CD8-positive, alpha-beta memory T cell (primary cell): ENCODE results near the gene POU4F3. TPM values are rescaled to one million over a fixed set of nuclear protein-coding genes. Genes with fewer than 3 reads are reported as not detected.

Source experiments
- CTCF ChIA-PET: fragments of 350-600 bp; sonication (Branson Sonifier 250); formaldehyde crosslinking; loops from one replicate; lab custom pipeline; 2021; ENCODE audit warnings: antibody characterized with exemption; lab: Charles Lee
- POLR2A ChIA-PET: fragments of 350-600 bp; sonication (Branson Sonifier 250); formaldehyde crosslinking; loops from one replicate; lab custom pipeline; 2021; ENCODE audit warnings: antibody characterized with exemption; lab: Charles Lee
- DNase-seq, 5 donors: peaks; one replicate each; pipeline versions ENCODE4 v3.0.0 to v3.0.0-alpha.2; 2020 to 2022; ENCODE audit warnings: mixed read lengths in 1 of 5
- H3K27ac ChIP-seq: one replicate; pipeline ENCODE4 v1.7.0; 2013; ENCODE audit warnings: low read depth, mild to moderate bottlenecking, low read length, moderate library complexity
- H3K27me3 ChIP-seq: 2 replicates; pipeline ENCODE4 v1.7.0; 2013; ENCODE audit warnings: low read length, mild to moderate bottlenecking; ENCODE audit not compliant: insufficient read depth, poor library complexity, severe bottlenecking
- H3K36me3 ChIP-seq: 2 replicates; pipeline ENCODE4 v1.7.0; 2013; ENCODE audit warnings: mild to moderate bottlenecking, low read length, moderate library complexity; ENCODE audit not compliant: insufficient read depth
- H3K4me1 ChIP-seq: 2 replicates; pipeline ENCODE4 v1.7.0; 2013; ENCODE audit warnings: mild to moderate bottlenecking, low read length, moderate library complexity; ENCODE audit not compliant: insufficient read depth
- H3K4me3 ChIP-seq: 2 replicates; pipeline ENCODE4 v1.7.0; 2013; ENCODE audit warnings: mild to moderate bottlenecking, low read length
- H3K9me3 ChIP-seq: 2 replicates; pipeline ENCODE4 v1.7.0; 2013; ENCODE audit warnings: mild to moderate bottlenecking, low read length
- H3K27ac Mint-ChIP-seq, 8 donors: one replicate each; pipeline ENCODE4 v1.8.0; 2020 to 2021; ENCODE audit warnings: mixed read lengths in 8 of 8, mild to moderate bottlenecking in 6 of 8, inconsistent platforms in 3 of 8, moderate library complexity in 3 of 8
- H3K27me3 Mint-ChIP-seq, 2 donors: one replicate each; pipeline ENCODE4 v1.8.0; 2020 to 2021; ENCODE audit warnings: mixed read lengths in 2 of 2, mild to moderate bottlenecking in 1 of 2, moderate library complexity in 1 of 2
- H3K36me3 Mint-ChIP-seq, 3 donors: one replicate each; pipeline ENCODE4 v1.8.0; 2020 to 2021; ENCODE audit warnings: mixed read lengths in 3 of 3, inconsistent platforms in 1 of 3, mild to moderate bottlenecking in 1 of 3
- H3K4me1 Mint-ChIP-seq, 3 donors: one replicate each; pipeline ENCODE4 v1.8.0; 2020 to 2021; ENCODE audit warnings: mixed read lengths in 3 of 3, inconsistent platforms in 1 of 3, mild to moderate bottlenecking in 1 of 3
- H3K4me3 Mint-ChIP-seq, 7 donors: one replicate each; pipeline ENCODE4 v1.8.0; 2020 to 2021; ENCODE audit warnings: mixed read lengths in 7 of 7, mild to moderate bottlenecking in 6 of 7, moderate library complexity in 4 of 7, inconsistent platforms in 2 of 7
- H3K9me3 Mint-ChIP-seq, 5 donors: one replicate each; pipeline ENCODE4 v1.8.0; 2020 to 2022; ENCODE audit warnings: mixed read lengths in 5 of 5, mild to moderate bottlenecking in 3 of 5, moderate library complexity in 2 of 5, inconsistent platforms in 1 of 5
- polyA plus RNA-seq: library from polyadenylated mRNA; unstranded; fragments of 300-500 nt; fragmentation: Illumina TruSeq; gene quantifications from one replicate; pipeline ENCODE4 v1.2.3, GENCODE V29; 2021
- total RNA-seq, 2 experiments: library from RNA; stranded (reverse); gene quantifications; one replicate each; pipeline ENCODE4 v1.2.3, GENCODE V29; 2021

POU4F3 gene
- total and polyA plus RNA-seq, 3 experiments from 2014 or later, result 0.11 TPM; not detected in 2

DNA sequence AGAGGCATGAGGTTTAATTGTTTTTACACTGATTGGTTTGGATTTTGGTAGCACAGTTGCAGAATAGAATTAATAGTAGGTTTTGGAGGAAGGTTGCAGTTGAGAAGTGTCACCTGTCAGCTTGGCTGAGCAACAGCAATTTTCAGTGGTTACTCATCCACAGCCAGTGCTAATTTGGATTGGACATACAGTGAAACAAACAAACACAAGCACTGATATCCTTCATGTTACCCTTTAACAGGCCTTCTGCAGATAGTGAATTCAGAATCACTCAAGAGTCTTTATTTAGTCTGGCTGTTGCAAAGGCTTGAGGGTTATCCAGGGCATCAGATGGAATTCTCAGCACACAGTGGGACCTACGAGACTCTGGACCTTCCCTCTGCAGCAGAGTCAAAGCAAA is 31.8 kb upstream of the POU4F3 start:
- no peak overlapping the region for H3K27ac ChIP-seq
- Mint-ChIP-seq H3K27me3 (peaks cover 11 to 44% of the 10 kb centered on the region in 2 donors), H3K4me1 (no peaks in the 10 kb centered on the region), H3K9me3 (no peaks in the 10 kb centered on the region), H3K4me3 (no peak overlapping the region), H3K27ac (no peak overlapping the region), H3K36me3 (no peaks in the 10 kb centered on the region)
- H3K9me3 ChIP-seq, result no peaks in the 10 kb centered on the region
- ChIA-PET POLR2A (no interaction called here), CTCF (no interaction called here)
- no peak overlapping the region for H3K4me3 ChIP-seq
- H3K36me3 ChIP-seq, result no peaks in the 10 kb centered on the region
- no peaks in the 10 kb centered on the region for H3K4me1 ChIP-seq
- H3K27me3 ChIP-seq, result peaks cover 6% of the 10 kb centered on the region
- no peak for DNase-seq

DNA sequence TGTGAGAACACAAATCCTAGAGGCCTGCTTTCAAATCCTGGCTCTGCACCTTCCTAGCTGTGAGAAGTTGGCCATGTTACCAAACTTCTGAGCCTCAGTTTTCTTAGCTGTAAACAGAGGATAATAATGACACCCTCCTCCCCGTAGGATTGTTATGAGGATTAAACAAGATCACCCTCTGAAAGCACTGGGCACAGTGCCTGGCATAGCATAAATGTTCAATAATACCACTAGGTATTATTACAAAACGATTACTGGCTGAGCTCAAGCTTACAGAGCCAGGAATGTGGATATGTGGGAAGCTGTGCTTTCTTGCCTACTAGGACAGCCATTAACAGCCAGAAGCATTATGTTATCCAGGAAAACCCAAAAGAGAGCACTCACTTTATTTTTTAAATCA is 30.8 kb upstream of the POU4F3 start:
- H3K9me3 Mint-ChIP-seq, result no peaks in the 10 kb centered on the region
- no peaks in the 10 kb centered on the region for H3K9me3 ChIP-seq
- H3K4me3 ChIP-seq, result no peak overlapping the region
- H3K4me1 ChIP-seq, result no peaks in the 10 kb centered on the region
- H3K36me3 Mint-ChIP-seq, result no peaks in the 10 kb centered on the region
- no peak overlapping the region for H3K27ac ChIP-seq
- ChIA-PET CTCF (no interaction called here), POLR2A (no interaction called here)
- H3K27me3 Mint-ChIP-seq, result peaks cover 14 to 44% of the 10 kb centered on the region in 2 donors
- no peak overlapping the region for H3K27ac Mint-ChIP-seq
- H3K27me3 ChIP-seq, result peaks cover 6% of the 10 kb centered on the region
- H3K36me3 ChIP-seq, result no peaks in the 10 kb centered on the region
- DNase-seq, result no peak
- peaks cover 0 to under 1% (median 0%) of the 10 kb centered on the region in 3 donors for H3K4me1 Mint-ChIP-seq
- H3K4me3 Mint-ChIP-seq, result no peak overlapping the region

DNA sequence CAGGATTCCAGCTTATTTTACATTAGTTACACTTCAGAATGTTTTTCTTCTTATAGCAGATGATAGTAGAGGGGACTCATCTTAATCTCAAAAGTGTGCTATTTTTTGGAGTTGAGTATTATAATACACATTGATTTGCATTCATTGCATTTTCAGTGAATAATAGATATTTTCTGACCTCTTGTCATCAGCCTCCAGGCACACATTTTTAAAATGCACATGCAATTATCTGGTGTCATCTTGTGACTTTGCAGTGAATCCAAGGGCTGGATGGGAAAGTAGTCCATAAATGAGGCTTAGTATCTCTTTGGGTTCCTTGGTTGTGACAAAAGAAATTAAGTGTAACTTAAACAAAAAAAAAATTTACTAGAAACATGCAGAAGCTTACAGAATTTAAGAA is 28.1 kb upstream of the POU4F3 start:
- H3K27me3 ChIP-seq, result no peaks in the 10 kb centered on the region
- H3K4me1 Mint-ChIP-seq, result peaks cover 2 to 7% (median 7%) of the 10 kb centered on the region in 3 donors
- no peak for DNase-seq
- H3K4me3 ChIP-seq, result no peak overlapping the region
- H3K36me3 Mint-ChIP-seq, result no peaks in the 10 kb centered on the region
- H3K4me1 ChIP-seq, result no peaks in the 10 kb centered on the region
- H3K9me3 Mint-ChIP-seq, result peaks cover 0 to 3% (median 0%) of the 10 kb centered on the region in 5 donors
- H3K4me3 Mint-ChIP-seq, result no peak overlapping the region
- no peaks in the 10 kb centered on the region for H3K36me3 ChIP-seq
- H3K27me3 Mint-ChIP-seq, result peaks cover 20 to 46% of the 10 kb centered on the region in 2 donors
- H3K27ac Mint-ChIP-seq, result no peak overlapping the region
- CTCF ChIA-PET, result no interaction called here
- POLR2A ChIA-PET, result no interaction called here
- H3K27ac ChIP-seq, result no peak overlapping the region
- no peaks in the 10 kb centered on the region for H3K9me3 ChIP-seq

GRCh38 chr5:146311278-146311677 is 27.4 kb upstream of the POU4F3 start:
- Mint-ChIP-seq H3K27me3 (peaks cover 20 to 44% of the 10 kb centered on the region in 2 donors), H3K9me3 (peaks cover 0 to 3% (median 0%) of the 10 kb centered on the region in 5 donors)
- POLR2A ChIA-PET, result no interaction called here

DNA sequence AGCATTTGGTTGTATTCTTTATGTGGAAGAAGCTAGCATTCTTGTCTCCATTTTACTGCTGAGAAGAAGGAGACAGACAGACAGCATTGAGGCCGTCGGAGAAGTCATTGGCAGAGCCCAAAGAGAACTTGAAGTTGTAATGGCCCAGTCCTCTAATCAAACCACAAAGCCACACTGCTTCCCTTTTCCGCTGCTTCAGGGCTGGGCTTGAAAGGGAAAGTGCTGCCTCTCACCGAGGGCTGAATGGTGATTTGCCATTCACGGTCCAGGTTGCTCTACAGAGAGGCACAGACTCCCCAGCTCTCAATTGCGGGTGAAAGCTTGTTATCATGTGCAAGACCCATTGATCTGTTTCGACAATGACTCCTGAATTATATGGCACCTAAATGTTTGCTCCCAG is 25.6 kb upstream of the POU4F3 start:
- Mint-ChIP-seq H3K27ac (no peak overlapping the region), H3K27me3 (peaks cover 22 to 38% of the 10 kb centered on the region in 2 donors), H3K4me3 (peak overlapping the region in 1 of 7 donors; percentile 19), H3K36me3 (no peaks in the 10 kb centered on the region), H3K4me1 (peaks cover 2 to 7% (median 7%) of the 10 kb centered on the region in 3 donors), H3K9me3 (peaks cover 0 to 3% (median 0%) of the 10 kb centered on the region in 5 donors)
- Histone ChIP-seq H3K9me3 (no peaks in the 10 kb centered on the region), H3K4me1 (no peaks in the 10 kb centered on the region), H3K36me3 (no peaks in the 10 kb centered on the region), H3K27me3 (no peaks in the 10 kb centered on the region), H3K4me3 (no peak overlapping the region), H3K27ac (no peak overlapping the region)
- POLR2A ChIA-PET, result no interaction called here
- CTCF ChIA-PET, result no interaction called here
- DNase-seq, result no peak

More at GRCh38 chr5:146311278-146311677, 27.4 kb upstream of the POU4F3 start:
- no peak overlapping the region for H3K4me3 ChIP-seq
- CTCF ChIA-PET, result no interaction called here
- H3K9me3 ChIP-seq, result no peaks in the 10 kb centered on the region
- DNase-seq, result no peak
- no peaks in the 10 kb centered on the region for H3K4me1 ChIP-seq
- Mint-ChIP-seq H3K27ac (no peak overlapping the region), H3K36me3 (no peaks in the 10 kb centered on the region), H3K4me3 (no peak overlapping the region), H3K4me1 (peaks cover 2 to 7% (median 7%) of the 10 kb centered on the region in 3 donors)
- no peak overlapping the region for H3K27ac ChIP-seq
- no peaks in the 10 kb centered on the region for H3K36me3 ChIP-seq
- H3K27me3 ChIP-seq, result no peaks in the 10 kb centered on the region

DNA sequence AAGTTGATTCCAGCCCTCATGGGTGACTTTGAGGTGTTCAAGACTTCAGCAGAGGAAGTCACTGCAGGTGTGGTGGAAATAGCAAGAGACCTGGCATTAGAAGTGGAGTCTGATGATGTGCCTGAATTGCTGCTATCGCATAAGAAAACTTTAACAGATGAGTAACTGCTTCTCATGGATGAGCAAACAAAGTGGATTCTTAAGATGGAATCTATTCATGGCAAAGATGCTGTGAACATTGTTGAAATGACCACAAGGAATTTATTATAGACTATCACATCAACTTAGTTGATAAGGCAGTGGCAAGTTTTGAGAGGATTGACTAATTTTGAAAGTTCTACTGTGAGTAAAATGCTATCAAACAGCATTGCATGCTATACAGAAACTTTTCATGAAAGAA is 17.1 kb upstream of the POU4F3 start:
- POLR2A ChIA-PET, result no interaction called here

DNA sequence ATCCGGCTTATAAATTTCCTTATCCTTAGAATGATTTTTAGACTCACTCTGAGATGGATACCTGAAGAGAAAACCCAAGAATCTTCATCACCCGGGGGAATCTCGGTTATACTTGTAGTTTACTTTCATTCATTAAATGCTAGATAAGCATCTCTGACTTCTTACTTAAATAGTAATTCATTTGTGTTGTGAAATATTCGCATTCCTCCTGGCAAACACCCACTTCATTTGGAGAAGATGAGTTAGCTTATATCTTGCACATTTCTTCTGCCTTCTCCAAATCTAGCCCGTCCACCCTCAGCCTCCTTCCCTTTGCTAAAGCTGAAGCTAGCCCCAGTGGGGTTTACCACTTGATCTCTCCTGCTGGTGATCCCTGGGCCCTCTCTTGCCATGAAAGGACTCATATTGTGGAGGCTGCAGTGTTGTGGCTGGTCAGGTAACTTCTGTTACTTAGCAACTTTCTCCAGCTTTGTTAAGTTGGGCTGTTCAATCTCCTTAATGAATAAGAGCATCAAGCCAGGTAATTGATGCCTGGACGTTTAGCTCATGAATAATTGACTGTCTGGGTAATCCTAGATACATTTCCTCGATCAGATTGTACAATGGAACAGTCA is 11.3 kb upstream of the POU4F3 start:
- H3K9me3 Mint-ChIP-seq, result peaks cover 0 to 8% (median 0%) of the 10 kb centered on the region in 5 donors
- H3K4me3 ChIP-seq, result no peak overlapping the region
- DNase-seq, result no peak
- H3K4me1 ChIP-seq, result no peaks in the 10 kb centered on the region
- no peaks in the 10 kb centered on the region for H3K9me3 ChIP-seq
- H3K27me3 ChIP-seq, result no peaks in the 10 kb centered on the region
- no peak overlapping the region for H3K4me3 Mint-ChIP-seq
- no peaks in the 10 kb centered on the region for H3K36me3 Mint-ChIP-seq
- H3K27ac Mint-ChIP-seq, result no peak overlapping the region
- H3K4me1 Mint-ChIP-seq, result no peaks in the 10 kb centered on the region
- POLR2A ChIA-PET, result no interaction called here
- H3K36me3 ChIP-seq, result no peaks in the 10 kb centered on the region
- CTCF ChIA-PET, result no interaction called here
- no peak overlapping the region for H3K27ac ChIP-seq
- peaks cover 22 to 42% of the 10 kb centered on the region in 2 donors for H3K27me3 Mint-ChIP-seq

More for the DNA sequence above, 17.1 kb upstream of the POU4F3 start:
- Mint-ChIP-seq H3K4me1 (no peaks in the 10 kb centered on the region), H3K27ac (no peak overlapping the region), H3K36me3 (peaks cover 0 to 4% (median 0%) of the 10 kb centered on the region in 3 donors), H3K4me3 (no peak overlapping the region), H3K9me3 (peaks cover 0 to 2% (median 0%) of the 10 kb centered on the region in 5 donors), H3K27me3 (peaks cover 0 to 14% of the 10 kb centered on the region in 2 donors)
- H3K27ac ChIP-seq, result no peak overlapping the region
- CTCF ChIA-PET, result no interaction called here
- H3K36me3 ChIP-seq, result no peaks in the 10 kb centered on the region
- DNase-seq, result no peak
- H3K9me3 ChIP-seq, result no peaks in the 10 kb centered on the region
- H3K27me3 ChIP-seq, result no peaks in the 10 kb centered on the region
- no peaks in the 10 kb centered on the region for H3K4me1 ChIP-seq
- H3K4me3 ChIP-seq, result no peak overlapping the region

GRCh38 chr5:146327989-146328388 is 10.7 kb upstream of the POU4F3 start:
- no peaks in the 10 kb centered on the region for H3K36me3 ChIP-seq
- no peak overlapping the region for H3K27ac ChIP-seq

More at GRCh38 chr5:146327989-146328388, 10.7 kb upstream of the POU4F3 start:
- Histone ChIP-seq H3K27me3 (no peaks in the 10 kb centered on the region), H3K4me3 (no peak overlapping the region), H3K9me3 (no peaks in the 10 kb centered on the region), H3K4me1 (no peaks in the 10 kb centered on the region)
- peaks cover 27 to 48% of the 10 kb centered on the region in 2 donors for H3K27me3 Mint-ChIP-seq
- H3K27ac Mint-ChIP-seq, result no peak overlapping the region
- POLR2A ChIA-PET, result no interaction called here
- CTCF ChIA-PET, result no interaction called here
- H3K36me3 Mint-ChIP-seq, result no peaks in the 10 kb centered on the region
- peaks cover 0 to 8% (median 0%) of the 10 kb centered on the region in 5 donors for H3K9me3 Mint-ChIP-seq
- no peak overlapping the region for H3K4me3 Mint-ChIP-seq
- no peak for DNase-seq
- no peaks in the 10 kb centered on the region for H3K4me1 Mint-ChIP-seq
